NCI-H82 treated with DMSO at 0.1 percent for 48 hours (cell line): Measurements from ENCODE around the gene ATCAY.
"Not testable (repeated sequence)": the region's sequence is repeated elsewhere in the genome, so short reads cannot be mapped to it uniquely, and the experiment has no call there.

Source experiments
- DNase-seq: peaks from one replicate; lab custom pipeline; 2025; ENCODE audit not compliant: unreplicated experiment; lab: John Stamatoyannopoulos, UW

The ATCAY gene

GRCh38 chr19:3852614-3853254, 27.8 kb upstream of the ATCAY start:
- no peak for DNase-seq

DNA sequence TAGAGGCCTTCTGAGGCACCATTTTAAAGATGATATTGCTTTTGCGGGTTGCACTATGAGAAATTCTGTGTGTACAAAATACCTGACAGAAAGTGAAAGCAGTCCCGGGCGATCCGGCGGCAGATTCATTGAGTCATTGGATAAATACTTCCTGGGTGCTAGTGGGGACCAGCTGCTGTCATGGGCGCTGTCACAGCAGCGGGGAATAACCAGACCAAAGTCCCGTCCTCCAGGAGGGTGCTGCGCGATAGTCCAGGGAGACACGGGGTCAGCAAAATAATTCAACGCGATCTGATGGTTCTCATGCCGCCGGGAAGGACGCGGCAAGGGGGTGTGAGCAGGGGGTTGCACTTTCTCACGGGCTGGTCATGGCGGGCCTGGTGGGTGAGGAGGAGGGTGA, 25.2 kb upstream of the ATCAY start:
- DNase-seq = no peak

DNA sequence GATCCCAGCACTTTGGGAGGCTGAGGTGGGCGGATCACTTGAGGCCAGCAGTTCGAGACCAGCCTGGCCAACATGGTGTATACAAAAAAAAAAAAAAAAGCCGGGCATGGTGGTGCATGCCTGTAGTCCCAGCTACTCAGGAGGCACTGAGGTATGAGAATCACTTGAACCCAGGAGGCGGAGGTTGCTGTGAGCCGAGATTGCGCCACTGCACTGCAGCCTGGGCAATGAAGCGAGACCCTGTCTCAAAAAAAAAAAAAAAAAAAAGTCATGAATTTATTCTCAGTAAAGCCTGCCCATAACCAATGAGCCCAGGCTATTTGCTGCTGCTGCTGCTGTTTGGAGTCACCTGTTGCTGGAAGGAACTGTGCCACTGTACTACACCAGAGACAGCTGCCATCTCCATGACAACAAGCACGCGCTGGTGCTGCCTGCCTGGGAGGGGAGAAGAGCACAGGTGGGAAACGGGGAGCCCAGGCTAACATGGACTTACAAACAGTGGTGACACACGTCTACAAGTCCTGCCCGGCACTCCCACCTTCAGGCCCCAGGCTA, 23.0 kb upstream of the ATCAY start:
- no peak for DNase-seq

- no peak for DNase-seq
These were observed 20.0 kb upstream of the ATCAY start for GRCh38 chr19:3860499-3860898.

DNA sequence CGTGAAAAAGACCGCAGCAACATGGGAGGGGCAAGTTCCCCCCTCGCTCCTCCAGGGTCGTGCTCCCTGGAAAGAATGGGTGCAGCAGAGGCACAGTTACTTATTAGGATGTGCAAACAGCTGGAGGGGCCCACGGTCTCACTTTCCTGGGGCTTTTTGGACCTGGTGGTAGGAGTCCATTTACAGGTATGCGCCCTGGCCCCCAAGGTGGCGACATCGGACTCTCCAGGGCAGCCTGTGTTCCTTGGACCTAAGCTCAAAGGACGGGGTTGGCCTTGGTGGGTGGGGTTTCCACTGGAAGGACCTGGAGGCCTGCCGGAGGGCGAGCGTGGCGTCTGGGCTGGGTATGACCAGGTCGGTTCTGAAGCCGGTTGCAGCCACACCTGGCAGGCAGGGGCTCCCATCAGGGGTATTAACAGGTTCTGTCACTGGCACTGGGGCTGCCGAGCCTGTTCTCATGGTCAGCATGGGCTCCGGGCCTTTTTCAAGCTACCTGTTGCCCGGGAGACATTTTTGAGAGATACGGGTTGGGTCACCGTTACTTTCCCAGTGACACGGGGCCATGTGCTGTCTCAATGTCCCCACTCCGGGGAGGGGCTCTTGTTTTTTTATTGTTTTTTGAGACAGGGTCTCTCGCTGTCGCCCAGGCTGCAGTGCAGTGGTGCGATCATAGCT, 17.5 kb upstream of the ATCAY start:
- DNase-seq = no peak

DNA sequence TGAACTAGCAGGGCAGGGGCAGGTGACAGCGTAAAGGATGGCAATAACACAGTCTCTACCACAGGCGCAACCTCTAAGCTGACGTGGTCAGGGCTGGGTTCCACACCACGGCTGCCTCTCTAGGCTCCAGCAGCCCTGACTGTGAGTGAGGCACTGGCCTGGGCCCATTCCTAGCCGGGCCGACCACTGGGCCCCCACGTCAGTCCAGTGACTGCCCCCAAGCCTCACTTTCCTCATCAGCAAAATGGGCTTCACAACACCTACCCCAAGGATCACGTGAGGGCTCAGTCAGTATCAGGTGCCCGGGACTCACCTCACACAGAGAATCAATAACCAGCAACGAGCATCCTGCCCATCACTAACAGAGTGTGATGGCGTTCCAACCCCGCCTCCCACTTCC, 16.8 kb upstream of the ATCAY start:
- DNase-seq = no peak

GRCh38 chr19:3866910-3867638, 13.4 kb upstream of the ATCAY start:
- no peak for DNase-seq

DNA sequence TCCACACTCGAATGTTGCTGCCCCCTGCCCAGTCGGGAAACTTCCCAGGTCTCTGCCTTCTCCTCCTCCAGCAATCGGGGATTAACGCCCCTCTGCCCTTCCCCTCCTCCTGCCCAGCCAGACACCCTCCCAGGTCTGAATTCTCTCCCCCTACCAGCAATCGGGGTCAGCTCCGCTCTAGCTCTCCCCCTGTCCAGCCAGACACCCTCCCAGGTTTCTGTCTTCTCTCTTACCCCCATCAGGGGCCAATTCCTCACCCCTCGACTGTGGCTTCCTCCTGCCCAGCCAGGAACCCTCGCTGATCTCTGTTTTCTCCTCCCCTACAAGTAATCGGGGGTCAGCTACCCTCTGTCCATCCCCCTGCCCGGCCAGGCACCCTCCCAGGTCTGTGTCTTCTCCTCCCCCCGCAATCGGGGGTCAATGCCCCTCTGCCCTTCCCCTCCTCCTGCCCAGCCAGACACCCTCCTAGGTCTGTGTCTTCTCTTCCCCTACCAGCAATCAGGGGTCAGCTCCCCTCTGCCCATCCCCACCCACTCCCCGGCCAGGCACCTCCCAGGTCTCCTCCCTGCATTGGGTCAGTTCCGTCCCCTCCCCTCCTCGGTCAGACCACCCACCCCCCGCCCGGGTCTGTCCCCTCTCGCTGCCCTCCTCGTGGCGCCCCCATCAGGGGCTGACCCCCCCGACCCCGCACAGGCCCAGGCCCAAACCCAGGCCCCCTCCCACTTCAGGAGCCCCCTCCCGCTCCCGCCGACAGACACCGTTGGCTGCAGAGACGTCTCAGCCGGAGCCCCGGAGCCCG, 12.3 kb upstream of the ATCAY start:
- DNase-seq = no peak

GRCh38 chr19:3868770-3869456, 11.6 kb upstream of the ATCAY start, which contains the start of gene ZFR2:
ZFR2 (minus strand) TSS chr19:3869038; CDS start chr19:3869017, 21 bp downstream.
- DNase-seq = no peak

- DNase-seq = no peak
These were observed 7.3 kb upstream of the ATCAY start for GRCh38 chr19:3873151-3873550.

DNA sequence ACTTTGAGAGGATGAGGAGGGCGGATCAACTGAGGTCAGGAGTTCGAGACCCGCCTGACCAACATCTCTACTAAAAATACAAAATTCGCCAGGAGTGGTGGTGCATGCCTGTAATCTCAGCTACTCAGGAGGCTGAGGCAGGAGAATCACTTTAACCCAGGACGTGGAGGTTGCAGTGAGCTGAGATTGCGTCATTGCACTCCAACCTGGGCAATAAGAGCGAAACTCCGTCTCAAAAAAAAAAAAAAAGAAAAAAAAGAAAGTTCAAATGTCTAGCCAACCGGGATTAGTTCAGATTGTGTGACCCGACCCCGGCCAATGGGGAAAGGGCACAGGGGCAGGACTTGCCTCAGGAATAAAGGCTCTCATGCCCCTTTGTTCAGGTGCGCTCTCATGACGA, 5.8 kb upstream of the ATCAY start:
- DNase-seq = not testable (repeated sequence)

DNA sequence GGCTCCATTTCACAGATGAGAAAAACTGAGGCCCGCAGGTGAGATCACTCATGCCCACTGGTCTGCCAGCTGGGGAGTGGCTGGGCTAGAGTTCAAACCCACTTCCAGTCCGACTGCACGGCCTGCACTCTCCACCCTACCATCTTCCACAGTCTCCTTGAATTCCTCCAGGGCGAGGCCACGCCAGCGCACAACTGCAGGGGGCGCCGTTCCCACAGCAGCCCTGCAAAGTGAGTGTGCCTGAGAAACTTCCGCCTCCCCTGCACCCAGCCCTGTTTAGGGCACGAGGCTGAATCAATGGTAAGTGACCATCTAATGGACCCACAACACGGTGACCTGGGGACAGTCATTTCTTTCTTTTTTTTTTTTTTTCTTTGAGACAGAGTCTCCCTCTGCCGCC, 829 bp upstream of the ATCAY start:
- DNase-seq = no peak

DNA sequence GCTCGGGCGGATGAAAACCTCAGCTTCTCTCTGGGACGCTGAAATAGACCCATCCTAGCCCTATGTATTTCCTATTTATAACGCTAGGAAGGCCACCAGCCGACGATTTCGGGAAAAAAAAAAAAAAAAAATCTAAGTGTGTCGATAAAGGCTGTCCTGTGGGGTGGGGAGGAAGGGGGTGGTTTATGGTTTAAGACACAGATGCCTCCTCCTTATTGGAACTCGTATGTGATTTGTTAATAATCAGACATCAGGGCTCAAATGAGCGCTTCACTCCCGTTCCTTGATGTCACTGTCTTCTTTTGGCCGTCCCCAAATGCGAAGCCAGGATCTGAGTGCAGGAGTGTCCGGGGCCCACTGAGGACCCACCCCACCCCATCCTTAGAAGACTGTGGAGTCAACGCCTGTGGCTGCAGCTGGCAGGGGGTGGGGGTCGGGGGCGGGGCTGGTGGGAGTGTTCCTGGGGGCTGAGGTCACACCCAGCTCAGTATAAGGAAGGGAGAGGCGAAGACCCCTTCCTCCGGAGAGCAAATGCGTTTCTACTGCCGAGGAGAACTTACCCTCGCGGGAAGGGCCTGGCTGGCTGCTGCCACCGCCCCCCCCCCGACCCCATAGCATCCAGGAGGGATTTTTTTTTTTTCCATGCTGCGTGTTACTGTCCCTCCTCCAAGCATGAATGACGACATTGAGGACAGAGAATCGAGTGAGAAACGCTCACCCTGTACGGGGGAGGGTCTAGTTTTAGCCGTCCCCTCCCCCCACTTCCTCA, 971 bp downstream of the ATCAY start:
- DNase-seq = no peak

- no peak for DNase-seq
These were observed 1.5 kb downstream of the ATCAY start for GRCh38 chr19:3882041-3882384.

DNA sequence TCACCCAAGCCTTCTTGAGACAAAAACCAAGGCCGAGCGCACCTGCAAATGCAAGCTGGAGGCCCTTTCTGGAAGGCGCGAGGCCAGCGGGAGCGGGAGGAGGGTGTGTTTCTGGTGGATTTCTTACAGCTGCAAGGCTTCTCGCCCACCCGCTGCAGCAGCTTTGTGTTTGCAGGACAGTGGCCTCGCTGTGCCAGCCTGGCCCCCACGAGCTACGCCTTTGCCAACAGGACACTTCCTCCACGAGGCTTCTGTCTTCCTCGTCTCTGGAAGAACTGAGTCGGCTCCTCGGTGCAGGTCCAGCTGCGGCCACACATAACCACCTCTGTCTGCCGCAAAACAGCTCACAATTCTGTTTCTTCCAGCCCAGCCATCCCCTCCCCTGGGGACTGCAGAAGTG, 10.1 kb downstream of the ATCAY start:
- no peak for DNase-seq

DNA sequence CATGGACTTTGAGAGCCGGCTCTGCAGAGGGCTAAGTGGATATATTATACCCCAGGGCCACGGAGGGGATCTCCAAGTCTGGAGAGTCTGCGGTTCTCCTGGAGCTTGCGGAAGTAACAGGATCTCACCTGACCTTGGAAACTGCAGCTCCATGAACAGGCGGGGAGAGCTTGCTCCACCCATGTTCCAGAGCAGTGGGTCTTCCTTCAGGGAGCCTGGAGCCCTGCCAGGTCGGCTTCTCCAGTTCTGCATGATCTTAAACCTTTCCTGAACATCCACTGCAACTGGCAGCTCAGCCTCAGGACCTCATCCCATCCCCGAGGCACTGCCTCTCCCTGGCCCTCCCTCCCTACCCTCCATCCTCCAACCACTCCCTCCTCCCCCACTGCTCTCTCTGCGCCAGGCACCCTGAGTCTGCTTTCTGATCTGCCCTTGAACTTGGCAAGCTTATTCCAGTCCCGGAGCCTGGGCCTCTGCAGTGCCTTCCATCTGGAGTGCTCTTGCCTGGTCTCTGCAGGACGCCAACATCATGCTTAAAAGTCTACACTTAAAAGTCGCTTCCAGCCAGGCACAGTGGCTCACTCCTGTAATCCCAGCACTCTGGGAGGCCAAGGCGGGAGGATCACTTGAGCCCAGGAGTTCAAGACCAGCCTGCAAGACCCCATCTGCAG, 13.2 kb downstream of the ATCAY start:
- no peak for DNase-seq

GRCh38 chr19:3894959-3895358, 14.5 kb downstream of the ATCAY start:
- not testable (repeated sequence) for DNase-seq

GRCh38 chr19:3895788-3896187, 15.3 kb downstream of the ATCAY start:
- no peak for DNase-seq

GRCh38 chr19:3897936-3898335, 17.5 kb downstream of the ATCAY start:
- no peak for DNase-seq
